Effector memory CD4-positive, alpha-beta T cell (primary cell): ENCODE measurements around the gene U2AF1.
"Not testable (repeated sequence)": the region's sequence is repeated elsewhere in the genome, so short reads cannot be mapped to it uniquely, and the experiment has no call there.

Experiments used
- DNase-seq, 3 donors: peaks; one replicate each; pipeline ENCODE4 v3.0.0-alpha.2; 2020
- H3K27ac ChIP-seq: 2 replicates; pipeline ENCODE4 v1.7.0; 2013; ENCODE audit warnings: mild to moderate bottlenecking, low read length, moderate library complexity; ENCODE audit not compliant: insufficient read depth, poor library complexity, severe bottlenecking
- H3K27me3 ChIP-seq: replicated peaks from 2 replicates; pipeline ENCODE4 v1.7.0; 2013; ENCODE audit warnings: mild to moderate bottlenecking, low read length; ENCODE audit not compliant: insufficient read depth, control insufficient read depth, poor library complexity, severe bottlenecking
- H3K36me3 ChIP-seq: 2 replicates; pipeline ENCODE4 v1.7.0; 2013; ENCODE audit warnings: mild to moderate bottlenecking, low read length, moderate library complexity; ENCODE audit not compliant: control insufficient read depth, insufficient read depth
- H3K4me1 ChIP-seq: 2 replicates; pipeline ENCODE4 v1.7.0; 2013; ENCODE audit warnings: low read length, mild to moderate bottlenecking; ENCODE audit not compliant: control insufficient read depth, insufficient read depth, poor library complexity, severe bottlenecking
- H3K4me3 ChIP-seq: 2 replicates; pipeline ENCODE4 v1.7.0; 2013; ENCODE audit warnings: low read length, low read depth, mild to moderate bottlenecking; ENCODE audit not compliant: insufficient read depth, poor library complexity, severe bottlenecking
- H3K9me3 ChIP-seq: 2 replicates; pipeline ENCODE4 v1.7.0; 2013; ENCODE audit warnings: mild to moderate bottlenecking, low read length, moderate library complexity; ENCODE audit not compliant: control insufficient read depth

U2AF1 gene

DNA sequence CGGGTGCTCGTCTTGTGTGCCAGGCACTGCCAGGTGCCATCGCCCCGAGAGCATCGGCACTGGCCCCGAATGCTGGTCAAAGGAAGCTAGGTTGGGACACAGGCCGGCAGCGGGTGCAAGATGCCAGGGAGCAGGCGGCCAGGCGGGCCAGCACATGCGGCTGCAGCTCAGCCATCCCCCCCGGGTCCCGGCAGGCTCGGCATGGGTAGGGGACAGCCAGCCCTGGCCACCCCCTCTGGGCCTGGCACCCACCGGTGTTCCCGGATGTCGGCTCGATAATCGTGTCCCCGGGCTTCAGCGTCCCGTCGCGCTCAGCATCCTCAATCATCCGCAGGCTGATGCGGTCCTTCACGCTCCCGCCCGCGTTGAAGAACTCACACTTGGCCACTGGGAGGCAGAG is 41.4 kb downstream of the U2AF1 start:
- not testable (repeated sequence) for H3K36me3 ChIP-seq, H3K27me3 ChIP-seq, DNase-seq, H3K4me3 ChIP-seq, H3K4me1 ChIP-seq, H3K9me3 ChIP-seq, H3K27ac ChIP-seq

DNA sequence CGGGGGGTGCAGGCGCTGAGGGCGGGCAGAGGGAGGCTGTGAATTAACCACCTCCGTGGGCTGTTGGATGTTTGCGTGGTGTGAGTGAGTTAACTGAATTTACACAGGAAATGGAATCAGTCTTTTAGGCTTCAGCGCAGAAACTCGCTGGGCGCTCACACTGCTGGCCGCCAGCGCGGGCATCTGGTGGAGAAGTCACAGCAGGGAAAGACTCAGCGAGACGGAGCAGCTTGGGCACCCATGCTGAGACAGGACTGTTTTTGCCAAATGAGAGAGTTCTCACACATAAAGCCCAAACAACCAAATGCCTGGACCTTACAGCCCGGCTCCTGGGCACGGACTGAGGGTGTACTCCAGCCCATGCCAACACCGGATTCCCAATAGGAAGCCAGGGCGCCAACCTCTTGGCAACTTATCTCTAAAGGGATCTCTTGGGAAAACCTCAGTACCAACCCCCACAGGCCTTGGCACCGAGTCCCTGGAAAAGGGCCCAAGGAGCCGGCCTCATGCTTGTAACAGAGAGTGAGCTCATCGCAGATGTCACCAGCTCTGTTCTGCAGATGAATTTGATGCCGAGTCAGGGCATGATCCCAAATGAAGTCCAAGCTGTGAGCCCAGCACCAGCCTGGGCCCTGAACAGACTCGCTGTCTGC is 43.0 kb downstream of the U2AF1 start:
- not testable (repeated sequence) for H3K4me1 ChIP-seq, H3K27ac ChIP-seq, DNase-seq, H3K9me3 ChIP-seq, H3K27me3 ChIP-seq, H3K4me3 ChIP-seq, H3K36me3 ChIP-seq

DNA sequence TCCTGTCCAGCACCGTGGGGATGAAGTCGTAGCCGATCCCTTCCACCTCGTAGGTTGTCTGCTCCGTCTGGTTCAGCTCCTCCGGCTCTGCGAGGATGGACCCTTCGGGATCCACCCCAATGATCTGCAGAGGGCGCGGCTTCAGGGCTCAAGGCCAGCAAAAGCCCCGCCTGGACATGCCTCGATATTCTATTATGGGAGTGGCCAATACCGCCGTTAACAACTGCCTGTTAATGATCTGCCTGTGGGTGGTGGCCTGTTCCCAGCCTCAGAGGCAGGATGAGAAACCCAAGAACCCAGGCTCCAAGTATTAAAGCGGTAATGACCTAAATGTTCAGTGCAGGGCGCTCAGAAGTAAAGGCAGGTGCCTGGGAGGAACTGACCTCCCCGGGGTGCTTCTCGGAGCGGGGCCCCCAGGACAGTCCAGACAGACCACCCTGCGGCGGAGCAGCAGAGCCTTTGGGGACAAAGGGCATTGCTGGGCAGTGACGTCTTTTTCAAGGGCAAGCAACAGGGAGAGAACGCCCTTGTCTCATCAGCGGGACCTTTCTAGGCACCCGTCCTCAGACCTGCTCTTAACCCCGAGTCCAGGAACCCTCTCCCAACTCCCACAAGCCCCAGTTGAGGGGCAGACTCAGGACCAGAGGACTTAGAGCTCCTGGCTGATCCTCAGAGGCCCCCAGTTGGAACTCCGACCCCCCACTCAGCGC is 44.3 kb downstream of the U2AF1 start:
- DNase-seq, H3K9me3 ChIP-seq, H3K27me3 ChIP-seq, H3K4me3 ChIP-seq, H3K4me1 ChIP-seq, H3K27ac ChIP-seq, H3K36me3 ChIP-seq: not testable (repeated sequence)

- not testable (repeated sequence) for H3K4me1 ChIP-seq
These were observed 54.3 kb downstream of the U2AF1 start for GRCh38 chr21:43053112-43053511.

GRCh38 chr21:43045876-43046821 is 61.2 kb downstream of the U2AF1 start:
- H3K36me3 ChIP-seq, H3K4me1 ChIP-seq, H3K27ac ChIP-seq, H3K9me3 ChIP-seq, DNase-seq, H3K4me3 ChIP-seq, H3K27me3 ChIP-seq: not testable (repeated sequence)

More at GRCh38 chr21:43053112-43053511, 54.3 kb downstream of the U2AF1 start:
- H3K9me3 ChIP-seq, H3K27ac ChIP-seq, DNase-seq, H3K4me3 ChIP-seq, H3K27me3 ChIP-seq, H3K36me3 ChIP-seq: not testable (repeated sequence)

DNA sequence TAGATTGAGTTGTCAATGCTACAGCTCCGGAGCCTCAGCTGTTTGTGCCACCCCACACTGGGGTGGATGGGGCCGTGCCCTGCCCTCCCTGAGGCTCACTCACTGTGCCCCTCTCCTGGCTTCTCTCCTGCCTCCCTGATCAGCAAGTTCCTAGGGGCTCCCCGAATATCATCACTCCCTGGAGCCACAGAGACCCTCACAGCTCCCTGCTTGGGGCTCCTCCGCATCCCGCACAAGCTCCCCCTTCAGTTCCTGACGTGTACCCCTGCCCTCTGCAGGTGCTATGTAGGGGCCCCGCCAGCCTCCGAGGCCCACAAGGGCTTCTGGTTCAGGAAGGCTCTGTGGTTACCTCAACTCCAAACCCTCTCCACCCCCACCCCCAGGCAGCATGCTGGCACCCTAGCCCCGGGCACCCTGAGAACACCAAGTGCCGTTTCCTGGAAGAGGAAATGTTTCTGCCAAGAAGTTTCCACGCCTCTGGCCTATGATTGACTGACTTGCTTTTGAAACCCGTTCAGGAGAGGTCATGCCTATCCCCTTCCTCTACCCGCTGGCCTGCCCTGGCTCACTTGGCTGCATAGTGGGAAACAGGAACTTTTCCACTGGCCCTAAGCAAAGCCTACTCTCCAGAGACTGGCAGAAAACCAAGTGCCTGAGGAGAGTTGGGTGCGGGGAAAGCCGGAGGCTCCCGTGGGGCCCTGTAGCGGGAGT is 62.0 kb downstream of the U2AF1 start:
- not testable (repeated sequence) for H3K4me1 ChIP-seq, DNase-seq, H3K4me3 ChIP-seq, H3K9me3 ChIP-seq, H3K27ac ChIP-seq, H3K27me3 ChIP-seq, H3K36me3 ChIP-seq

- not testable (repeated sequence) for H3K27ac ChIP-seq, H3K36me3 ChIP-seq, H3K4me3 ChIP-seq, DNase-seq, H3K4me1 ChIP-seq, H3K27me3 ChIP-seq, H3K9me3 ChIP-seq
These were observed 62.8 kb downstream of the U2AF1 start for GRCh38 chr21:43044547-43044946.

DNA sequence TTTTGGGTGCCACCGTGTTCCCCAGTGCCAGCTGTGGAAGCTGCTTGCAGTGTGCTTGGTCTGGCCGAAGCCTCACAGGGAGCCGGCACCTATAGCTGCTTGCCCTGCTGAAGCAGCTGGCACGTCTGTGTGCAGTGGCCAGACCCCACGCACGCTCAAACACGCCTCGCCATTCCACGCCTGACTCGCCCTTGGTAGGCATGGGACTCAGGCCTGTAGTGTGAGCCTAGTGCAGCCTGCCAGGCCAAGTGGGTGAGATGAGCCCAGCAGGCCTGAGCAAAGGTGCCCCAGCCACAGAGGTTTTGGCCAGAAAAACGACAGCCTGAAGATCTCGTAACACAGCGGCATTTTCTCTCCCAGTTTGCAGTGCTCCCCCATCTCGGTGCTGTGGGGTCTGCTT is 64.1 kb downstream of the U2AF1 start:
- not testable (repeated sequence) for H3K27me3 ChIP-seq, H3K9me3 ChIP-seq, H3K27ac ChIP-seq, H3K4me3 ChIP-seq, H3K4me1 ChIP-seq, DNase-seq, H3K36me3 ChIP-seq
